ENCODE data around the gene EHBP1L1.

EHBP1L1 gene

DNA sequence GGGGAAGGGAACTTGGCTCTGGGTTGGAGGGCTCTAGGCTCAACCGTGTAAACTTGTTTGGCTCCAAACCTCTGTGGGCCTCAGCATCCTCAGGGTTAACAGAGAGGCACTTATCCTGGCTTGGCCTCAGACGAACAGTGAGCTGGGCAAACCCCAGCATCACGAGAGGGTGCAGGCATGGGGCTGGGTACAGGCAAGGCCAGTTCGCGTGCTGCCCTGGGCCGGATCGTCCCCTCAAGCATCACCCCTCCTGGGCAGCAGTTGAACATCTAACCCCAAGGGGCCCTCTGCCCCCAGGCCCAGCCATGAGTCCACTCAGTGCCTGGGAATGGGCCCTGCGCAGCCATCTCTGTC lies 1.9 kb downstream of the EHBP1L1 start:
- no peak for DNase-seq

DNA sequence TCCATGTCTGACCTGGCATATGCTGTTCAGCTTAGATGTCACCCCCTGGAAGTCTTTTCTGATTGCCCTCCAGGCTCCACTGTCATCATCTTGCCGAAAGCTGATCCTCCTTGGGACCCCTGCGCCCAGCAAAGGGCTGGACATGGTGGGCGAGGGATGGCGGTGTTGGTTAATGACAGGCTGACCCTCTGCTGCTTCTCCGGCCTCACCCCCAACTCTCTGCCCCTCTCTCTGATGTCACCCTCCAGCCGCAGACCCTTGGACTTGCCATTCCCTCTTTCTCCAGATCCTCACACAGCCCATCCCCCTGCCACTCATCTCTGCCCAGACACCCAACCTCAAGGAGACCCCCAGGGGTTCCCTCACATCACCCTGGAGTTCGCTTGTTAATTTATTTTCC lies 2.3 kb downstream of the EHBP1L1 start:
- DNase-seq = no peak

DNA sequence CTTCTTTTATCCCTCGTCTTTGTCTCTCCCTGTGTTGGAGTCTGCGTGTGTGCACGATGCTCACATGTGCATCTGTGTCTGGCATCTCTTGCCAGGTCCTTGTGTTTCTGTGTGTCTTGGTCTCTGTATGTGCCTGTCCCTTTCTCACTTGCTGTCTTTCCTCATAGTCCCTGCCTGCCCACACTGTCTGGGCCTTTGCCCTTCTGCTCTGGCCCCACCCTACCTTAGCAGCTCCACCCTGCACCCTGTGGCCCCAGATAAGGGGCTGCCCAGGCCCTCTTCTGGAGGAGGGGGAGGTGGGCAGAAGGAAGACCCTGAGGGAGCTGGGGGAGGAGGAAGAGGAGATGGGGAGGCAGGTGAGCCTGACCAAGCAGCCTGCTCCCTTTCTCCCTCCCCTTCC lies 2.8 kb downstream of the EHBP1L1 start:
- DNase-seq = no peak

DNA sequence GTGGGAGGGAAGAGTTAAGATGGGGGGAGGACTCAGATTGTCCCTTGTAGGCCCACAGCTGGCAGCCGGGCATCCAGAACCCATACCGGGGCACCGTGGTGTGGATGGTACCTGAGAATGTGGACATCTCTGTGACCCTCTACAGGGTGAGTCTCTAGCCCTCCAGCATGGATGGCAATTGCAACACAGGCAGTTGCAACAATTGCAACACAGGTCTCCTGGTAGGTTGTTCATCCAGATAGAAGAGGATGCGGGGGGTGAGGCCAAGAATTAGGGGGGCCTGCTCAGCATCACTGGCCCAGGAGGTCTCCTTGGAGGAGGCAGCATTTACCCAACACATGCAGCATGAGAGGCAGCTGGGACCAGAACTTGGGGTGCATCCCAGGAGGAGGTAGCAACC lies 3.4 kb downstream of the EHBP1L1 start:
- no peak for DNase-seq

DNA sequence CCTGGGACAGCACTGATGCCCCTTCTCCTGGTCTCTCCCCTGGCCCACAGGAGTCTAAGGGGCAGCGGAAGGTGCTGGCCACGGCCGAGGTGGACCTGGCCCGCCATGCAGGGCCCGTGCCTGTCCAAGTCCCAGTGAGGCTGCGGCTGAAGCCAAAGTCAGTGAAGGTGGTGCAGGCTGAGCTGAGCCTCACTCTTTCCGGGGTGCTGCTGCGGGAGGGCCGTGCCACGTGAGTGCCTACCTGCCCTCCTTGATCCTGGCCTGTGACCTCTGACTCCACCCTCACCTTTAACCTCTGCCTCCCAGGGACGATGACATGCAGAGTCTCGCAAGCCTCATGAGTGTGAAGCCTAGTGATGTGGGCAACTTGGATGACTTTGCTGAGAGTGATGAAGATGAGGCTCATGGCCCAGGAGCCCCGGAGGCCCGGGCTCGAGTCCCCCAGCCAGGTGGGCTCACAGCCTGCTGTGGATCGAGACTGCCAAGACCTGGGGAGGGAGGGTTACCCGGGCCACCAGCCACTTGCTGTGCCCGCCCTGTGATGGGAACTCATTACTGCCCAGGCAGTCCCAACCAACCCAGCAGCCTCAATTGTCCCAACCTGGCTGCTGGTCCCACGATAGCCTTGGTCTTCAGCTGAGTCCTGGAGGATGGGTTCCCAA lies 4.3 kb downstream of the EHBP1L1 start:
- no peak for DNase-seq

DNA sequence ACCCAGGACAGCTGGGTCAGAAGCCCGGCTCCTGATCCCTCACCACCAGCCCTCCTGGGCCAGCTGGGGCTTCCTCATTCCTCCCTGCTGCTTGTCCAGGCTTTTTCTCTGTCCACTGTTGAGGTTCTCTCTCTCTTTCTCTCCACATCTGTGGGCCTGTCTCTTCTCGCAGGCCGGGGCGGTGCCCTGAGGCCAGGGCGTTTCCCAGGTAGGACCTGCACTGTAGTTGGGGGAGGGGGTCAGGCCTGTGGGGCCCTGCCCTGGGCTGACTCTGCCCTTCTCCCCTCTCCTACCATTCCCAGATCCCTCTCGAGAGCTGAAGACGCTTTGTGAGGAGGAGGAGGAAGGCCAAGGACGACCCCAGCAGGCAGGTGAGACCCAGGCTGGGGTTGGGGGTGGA lies 4.9 kb downstream of the EHBP1L1 start:
- DNase-seq = no peak

DNA sequence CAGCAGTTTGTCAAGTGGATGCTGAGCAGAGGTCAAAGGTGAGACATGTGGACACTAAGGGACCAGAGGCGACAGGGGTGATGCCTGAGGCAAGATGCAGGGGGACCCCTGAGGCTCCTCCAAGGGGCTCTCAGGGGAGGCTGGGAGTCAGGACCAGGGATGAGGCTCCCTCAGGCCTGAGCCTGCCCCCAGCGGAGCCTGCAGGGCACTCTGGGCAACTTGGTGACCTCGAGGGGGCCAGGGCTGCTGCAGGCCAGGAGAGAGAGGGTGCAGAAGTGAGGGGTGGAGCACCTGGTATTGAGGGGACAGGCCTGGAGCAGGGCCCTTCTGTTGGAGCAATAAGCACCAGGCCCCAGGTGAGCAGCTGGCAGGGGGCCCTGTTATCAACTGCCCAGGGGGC lies 6.1 kb downstream of the EHBP1L1 start:
- no peak for DNase-seq

DNA sequence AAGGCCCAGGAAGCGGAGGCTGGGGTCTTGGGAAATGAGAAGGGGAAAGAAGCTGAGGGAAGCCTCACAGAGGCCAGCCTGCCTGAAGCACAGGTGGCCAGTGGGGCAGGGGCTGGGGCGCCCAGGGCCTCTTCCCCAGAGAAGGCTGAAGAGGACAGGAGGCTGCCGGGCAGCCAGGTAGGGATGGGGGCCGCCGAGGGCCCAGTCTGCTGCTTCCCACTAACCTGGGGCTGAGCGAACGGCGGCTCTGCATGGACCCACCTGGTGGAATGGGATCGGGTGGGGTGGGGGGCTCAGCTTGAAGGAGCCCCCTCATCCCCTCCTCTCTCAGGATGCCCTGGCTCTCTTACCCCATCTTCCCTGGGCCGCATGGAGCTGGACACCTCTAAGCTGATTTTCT lies 7.7 kb downstream of the EHBP1L1 start:
- DNase-seq = no peak

DNA sequence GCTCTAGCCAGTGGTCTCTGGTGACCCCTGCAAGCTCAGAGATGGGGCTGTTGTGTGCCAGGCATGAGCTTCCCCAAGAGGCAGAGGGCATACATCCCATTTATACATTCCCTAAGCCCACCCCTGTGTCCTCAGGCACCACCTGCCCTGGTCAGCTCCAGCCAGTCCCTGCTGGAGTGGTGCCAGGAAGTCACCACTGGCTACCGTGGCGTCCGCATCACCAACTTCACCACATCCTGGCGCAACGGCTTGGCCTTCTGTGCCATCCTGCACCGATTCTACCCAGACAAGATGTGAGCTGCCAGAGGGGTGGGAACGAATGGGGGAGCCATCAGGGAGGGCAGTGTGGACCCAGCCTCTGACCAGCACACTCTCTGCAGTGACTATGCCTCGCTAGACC lies 8.3 kb downstream of the EHBP1L1 start:
- no peak for DNase-seq

DNA sequence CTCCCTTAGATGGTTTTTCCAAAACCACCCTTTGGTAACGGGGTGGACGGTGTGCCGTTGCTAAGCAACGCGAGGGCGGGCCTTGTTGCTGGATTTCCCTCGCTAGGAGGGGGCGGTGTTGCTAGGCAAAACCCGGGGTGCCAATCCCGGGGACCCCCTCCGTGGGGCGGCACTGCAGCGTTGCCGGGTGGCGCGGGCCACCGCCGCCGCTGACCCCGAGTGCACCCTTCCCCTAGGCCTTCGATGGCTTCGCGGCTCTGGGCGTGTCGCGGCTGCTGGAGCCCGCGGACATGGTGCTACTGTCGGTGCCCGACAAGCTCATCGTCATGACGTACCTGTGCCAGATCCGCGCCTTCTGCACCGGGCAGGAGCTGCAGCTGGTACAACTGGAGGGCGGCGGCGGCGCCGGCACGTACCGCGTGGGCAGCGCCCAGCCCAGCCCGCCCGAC lies 8.9 kb downstream of the EHBP1L1 start:
- DNase-seq = peak; percentile 65

DNA sequence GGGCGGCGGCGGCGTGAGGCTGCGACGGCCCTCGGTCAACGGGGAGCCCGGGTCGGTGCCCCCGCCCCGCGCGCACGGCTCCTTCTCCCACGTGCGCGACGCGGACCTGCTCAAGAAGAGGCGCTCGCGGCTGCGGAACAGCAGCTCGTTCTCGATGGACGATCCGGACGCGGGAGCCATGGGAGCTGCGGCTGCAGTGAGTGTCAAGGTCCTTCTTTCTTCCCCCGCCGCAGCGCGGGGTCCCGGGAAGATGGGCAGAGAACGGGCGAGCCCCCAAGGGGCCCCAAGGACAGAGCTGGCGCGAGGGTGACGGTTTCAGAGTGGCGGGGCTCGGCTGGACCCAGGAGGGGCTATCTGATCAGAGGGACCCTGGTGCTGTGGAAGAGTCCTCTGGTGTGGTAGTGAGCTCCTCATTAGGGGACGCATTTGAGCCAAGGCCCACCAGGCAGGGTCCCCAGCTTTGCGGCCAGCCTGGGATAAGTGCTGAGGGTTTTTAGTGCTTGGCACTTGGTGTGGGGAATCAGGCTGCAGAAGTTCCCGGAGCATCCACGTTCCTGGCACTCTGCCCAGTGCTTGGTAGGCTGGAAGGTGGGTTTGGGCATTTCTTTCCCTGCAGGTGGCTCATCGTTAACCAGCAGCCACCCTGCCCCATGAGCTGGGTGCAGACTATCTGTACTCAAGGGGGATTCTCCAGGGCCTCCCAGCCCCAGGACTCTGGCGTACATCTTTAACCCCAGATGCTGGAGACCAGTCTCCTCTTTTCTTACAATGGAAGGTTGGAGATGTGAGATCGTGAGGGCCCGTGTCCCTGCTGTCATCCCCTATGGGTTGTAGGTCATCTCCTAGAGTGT lies 9.8 kb downstream of the EHBP1L1 start:
- DNase-seq = no peak

DNA sequence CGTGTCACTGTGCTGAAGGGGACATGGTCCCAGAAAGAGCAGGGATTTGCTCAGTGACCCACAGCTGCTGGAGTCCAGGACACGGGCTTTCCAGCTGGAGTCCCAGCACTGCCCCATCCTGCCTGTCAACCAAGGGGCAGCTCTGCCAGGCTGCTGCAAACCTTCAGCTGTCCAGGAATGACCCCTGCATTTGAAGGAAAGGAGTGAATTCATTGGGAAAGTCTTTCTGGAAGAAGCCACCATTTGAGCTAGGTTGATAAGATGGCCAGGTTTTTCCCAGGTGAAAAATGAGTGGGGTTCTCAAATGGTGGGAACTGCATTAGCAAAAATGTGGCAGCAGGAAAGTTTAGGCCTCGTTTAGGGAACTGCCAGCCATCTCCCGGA lies 10.4 kb downstream of the EHBP1L1 start:
- no peak for DNase-seq

DNA sequence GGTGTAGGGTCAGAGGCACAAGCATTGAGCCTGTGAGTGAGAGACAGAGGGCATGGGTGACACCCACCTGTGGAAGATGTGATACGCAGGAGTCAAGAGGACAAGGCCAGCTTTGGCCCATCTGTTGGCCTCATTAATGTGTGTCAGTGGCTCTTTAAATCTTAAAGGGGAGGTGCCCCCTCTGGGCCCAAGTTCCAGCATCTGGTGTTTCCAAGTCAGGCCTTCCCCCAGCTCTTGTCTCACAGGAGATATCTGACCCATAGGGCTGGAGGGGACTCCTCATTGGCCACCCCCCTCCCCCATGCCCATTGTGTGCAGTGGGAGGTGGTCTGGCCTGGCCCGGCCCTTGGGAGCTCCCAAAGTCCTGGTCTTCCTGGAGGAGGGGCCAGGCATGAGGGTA lies 10.8 kb downstream of the EHBP1L1 start:
- no peak for DNase-seq

DNA sequence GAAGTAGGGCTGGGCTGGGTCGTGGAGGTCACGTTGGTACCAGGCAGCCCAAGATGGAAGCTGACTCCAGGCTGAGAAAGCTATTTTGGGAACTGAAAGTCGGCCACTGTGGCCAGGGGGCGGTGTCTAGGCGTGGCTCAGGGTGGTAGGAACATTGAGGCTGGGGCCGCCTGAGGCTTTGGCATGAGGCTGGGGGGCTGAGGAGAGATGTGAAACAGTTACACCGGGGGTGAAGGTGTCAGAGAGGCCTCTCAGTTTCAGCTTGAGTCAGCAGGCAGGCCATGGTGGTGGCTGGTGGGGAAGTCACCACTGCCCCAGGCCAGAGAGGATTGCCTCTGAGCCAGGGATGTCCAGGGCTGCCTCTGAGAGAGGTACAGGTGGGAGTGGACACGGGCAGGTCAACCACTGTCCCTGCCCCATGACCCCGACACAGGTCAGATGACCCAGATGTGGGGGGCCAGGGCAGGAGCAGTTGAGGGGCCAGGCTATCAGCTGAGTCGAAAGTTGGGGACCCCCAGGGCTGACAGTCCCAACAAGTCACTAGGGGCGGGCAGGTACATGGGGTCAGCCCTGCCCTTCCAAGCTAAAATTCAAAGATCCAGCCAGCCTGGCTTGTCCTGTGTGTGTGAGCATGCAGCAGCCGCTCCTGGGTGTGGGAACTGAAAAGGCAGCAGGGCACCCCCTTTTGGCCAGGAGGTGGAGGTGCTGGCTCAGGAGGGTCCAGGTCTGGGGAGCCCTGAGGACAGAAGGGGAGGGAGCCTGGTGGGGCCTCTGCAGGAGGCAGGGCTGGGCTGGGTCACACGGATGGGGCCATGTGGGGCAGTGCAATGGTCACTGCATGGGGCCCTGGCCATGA lies 12.6 kb downstream of the EHBP1L1 start:
- no peak for DNase-seq

DNA sequence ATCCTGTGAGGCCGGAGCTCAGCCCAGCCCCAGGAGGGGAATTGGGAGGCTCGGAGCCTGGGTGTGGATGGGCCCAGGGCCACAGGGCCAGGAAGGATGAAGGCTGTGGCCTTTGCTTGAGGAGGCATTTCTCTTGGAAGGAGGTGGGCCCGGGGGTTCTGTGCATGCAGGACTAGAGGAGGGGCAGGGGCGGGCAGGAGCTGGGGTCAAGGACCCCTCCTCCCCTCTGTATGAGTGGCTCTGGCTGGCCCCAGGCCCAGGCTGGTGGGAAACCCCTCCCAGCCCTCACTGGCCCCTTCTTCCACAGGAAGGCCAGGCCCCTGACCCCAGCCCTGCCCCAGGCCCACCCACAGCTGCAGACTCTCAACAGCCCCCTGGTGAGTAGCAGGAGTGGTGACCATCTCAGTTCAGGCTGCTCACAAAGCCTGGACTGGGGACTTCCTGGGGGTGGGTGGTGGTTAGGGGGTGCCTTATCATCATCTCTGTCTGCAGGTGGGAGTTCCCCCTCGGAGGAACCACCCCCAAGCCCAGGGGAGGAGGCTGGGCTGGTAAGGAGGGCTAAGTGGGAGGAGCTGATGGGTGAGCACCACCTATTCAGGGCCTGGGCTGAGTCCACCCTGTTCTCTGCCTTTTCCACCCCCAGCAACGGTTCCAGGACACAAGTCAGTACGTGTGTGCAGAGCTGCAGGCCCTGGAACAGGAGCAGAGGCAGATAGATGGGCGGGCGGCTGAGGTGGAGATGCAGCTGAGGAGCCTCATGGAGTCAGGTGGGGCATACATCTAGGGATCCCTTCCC lies 13.8 kb downstream of the EHBP1L1 start:
- DNase-seq = no peak

DNA sequence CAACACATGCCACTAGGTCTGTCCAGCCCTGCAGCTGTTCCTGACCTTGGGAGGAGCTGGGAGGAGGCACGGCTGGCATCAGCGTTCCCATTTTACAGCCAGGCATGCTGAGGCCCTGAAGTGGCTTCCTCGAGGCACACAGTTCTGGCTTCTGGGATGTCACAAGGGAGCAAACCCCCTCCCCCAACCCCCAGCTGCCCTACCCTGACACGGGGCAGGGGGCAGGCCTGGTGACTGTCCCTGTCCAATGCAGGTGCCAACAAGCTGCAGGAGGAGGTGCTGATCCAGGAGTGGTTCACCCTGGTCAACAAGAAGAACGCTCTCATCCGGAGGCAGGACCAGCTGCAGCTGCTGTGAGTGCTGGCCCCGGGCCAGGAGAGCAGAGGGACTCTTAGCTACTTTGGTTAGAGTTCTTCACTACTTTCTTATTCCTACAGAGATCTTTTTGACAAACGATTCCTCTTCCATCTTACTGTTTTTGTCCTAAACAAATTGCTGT lies 14.4 kb downstream of the EHBP1L1 start:
- DNase-seq = no peak

DNA sequence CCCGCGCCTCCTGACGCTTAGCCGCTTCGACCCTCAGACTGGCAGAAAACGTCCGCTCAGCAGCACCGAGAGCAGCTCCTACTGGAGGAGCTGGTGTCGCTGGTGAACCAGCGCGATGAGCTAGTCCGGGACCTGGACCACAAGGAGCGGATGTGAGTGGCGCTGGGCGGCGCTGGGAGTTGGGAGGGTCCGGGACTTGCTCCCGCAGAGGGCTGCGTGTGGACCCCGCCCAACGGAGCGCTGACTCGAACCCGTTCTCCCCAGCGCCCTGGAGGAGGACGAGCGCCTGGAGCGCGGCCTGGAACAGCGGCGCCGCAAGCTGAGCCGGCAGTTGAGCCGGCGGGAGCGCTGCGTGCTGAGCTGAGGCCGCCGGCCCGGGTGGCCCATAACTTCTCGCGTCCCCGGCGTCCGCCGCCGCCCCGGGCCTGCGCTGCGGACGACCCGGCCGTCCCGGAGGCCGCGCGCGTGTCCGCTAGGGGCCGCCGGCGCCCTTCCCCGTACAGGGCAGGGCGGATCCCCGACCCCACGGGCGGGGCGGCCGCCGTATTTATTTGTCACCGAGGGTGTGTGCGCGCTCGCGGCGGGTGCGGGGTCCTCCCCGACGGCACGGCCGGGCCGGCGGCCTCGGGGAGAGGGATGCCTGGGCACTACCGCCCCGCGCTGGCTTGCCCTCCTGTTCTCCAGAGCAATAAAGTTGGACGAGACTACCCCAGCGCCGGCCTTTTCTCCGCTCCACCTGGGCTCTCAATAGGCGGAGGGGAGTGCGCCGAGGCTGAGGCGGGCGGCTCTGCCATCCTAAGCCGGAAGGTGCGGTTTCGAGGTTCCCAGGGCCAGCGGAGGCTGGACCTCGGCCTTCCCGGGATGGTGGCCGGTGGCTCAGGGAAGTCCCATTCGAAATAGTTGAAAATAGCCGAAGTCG lies 16.3 kb downstream of the EHBP1L1 start:
- peak; percentile 80 for DNase-seq

DNA sequence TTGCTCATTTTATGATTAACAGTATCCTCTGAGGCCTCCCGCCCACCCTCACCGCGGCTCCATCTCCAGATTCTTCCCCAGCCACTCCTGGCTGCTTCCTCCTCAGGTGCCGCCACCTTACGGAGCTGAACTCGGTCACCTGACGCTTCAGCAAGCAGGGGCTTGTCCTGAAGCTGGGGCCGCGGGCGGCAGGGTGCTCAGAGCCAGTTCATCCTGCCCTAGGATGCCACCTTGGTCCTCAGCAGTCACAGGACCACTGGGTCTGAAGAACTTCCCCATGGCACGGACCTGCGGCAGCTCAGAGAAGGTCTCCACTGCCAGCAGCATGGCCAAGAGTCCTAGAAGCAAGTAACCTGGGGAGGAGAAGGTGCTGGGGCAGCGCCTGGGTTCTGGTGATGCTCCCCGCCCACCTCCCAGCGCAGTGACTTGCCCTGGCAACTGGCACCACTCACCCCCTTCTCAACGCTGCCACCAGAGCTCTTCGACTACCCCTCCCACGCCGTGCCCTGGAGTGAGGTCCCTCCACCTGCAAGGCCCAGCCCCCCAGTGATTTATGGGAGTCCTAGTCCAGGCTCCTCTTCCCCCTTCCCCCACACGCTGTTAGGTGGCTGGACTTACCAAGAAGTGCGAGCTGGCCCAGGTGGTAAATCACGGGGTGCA lies 17.1 kb downstream of the EHBP1L1 start:
- DNase-seq = no peak

DNA sequence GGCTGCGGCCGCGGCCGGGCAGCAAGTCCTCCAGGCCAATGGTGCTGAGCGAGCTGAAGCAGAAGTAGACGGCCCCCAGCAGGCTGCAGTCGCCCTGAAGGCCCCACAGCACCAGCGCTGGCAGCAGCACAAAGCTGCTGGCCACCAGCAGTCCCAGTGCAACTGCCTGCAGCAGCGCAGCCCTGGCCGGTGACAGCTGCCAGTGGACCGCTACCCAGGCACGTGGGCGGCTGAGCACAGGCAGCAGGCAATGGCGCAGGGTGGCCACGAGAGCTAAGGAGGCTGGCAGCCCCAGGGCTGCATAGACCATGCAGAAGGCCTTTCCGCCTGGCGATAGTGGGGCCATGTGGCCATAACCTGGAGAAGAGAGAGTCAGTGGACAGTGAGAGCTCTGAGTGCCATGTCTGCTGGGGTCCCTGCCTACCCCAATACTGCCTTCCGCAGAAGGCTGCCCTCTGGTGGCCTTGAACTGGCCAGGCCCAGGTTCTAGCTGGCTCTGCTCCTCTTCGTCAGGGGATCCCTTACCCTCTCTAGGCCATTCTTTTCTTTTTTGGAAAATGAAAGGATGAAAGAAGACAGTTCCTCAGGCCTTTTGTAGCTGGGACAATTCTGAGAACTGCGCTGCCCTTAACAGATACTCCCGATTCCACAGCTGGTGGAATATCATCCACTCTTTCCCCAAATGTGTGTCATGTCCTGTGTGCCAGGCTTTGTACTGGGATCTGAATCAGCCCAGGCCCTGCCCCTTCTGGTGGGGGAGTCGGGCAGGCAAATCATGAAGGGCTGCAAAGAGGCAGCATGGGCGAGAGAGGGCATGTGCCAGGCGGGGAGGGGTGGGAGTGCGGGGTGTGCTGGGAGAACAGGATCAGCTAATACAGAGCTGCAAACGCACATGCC lies 17.9 kb downstream of the EHBP1L1 start:
- DNase-seq = peak; percentile 76

Measured in right kidney (tissue), 1 donor.